Colonic mucosa (tissue), 4 donors: ENCODE results near the gene DERA. TPM values are rescaled to one million over a fixed set of nuclear protein-coding genes. Genes with fewer than 3 reads are reported as not detected.
A peak's percentile ranks its signal among the peaks of the same experiment; 100 is the strongest.
"Not testable (repeated sequence)": the region's sequence is repeated elsewhere in the genome, so short reads cannot be mapped to it uniquely, and the experiment has no call there.

Experiments
- DNase-seq: peaks from one replicate; pipeline ENCODE4 v3.0.0-alpha.2; 2020
- H3K27ac ChIP-seq: fragments of 200-600 bp; one replicate; pipeline ENCODE4 v1.8.0; 2021
- H3K27me3 ChIP-seq: fragments of 200-600 bp; one replicate; pipeline ENCODE4 v1.8.0; 2021
- H3K36me3 ChIP-seq: fragments of 200-600 bp; one replicate; pipeline ENCODE4 v1.8.0; 2021
- H3K4me1 ChIP-seq: fragments of 200-600 bp; one replicate; pipeline ENCODE4 v1.8.0; 2021; ENCODE audit warnings: mild to moderate bottlenecking
- H3K4me3 ChIP-seq: fragments of 200-600 bp; one replicate; pipeline ENCODE4 v1.8.0; 2021
- H3K9ac ChIP-seq, 2 donors: one replicate each; pipeline ENCODE4 v1.7.0; 2013; ENCODE audit warnings: control low read depth in 2 of 2, low read depth in 2 of 2, low read length in 2 of 2
- H3K9me3 ChIP-seq: fragments of 200-600 bp; one replicate; pipeline ENCODE4 v1.8.0; 2021
- CTCF ChIP-seq: fragments of 200-600 bp; IDR thresholded peaks from one replicate; pipeline ENCODE4 v1.8.0; 2022; ENCODE audit warnings: antibody characterized with exemption, mild to moderate bottlenecking
- intact Hi-C: fragments of 100-400 bp; cut with DNase I; formaldehyde crosslinking; loops from one replicate; pipeline ENCODE4 v1.14.1; 2022
- total RNA-seq, 2 donors: library from RNA; stranded (reverse); fragmentation: NEBNext Ultra II Directional in 1 of 2; extraction: Animal tissue kit (Norgen Biotek cat#: 25700) in 1 of 2; gene quantifications; one replicate each; pipeline ENCODE4 v1.2.1, GENCODE V29; 2021
- donor health status: healthy.
- donor health status: DM: no; HTN: no; CAD: no.
- donor health status: DM: no; HTN: no; CAD: no.

The DERA gene
- total RNA-seq, 2 donors from 2014 or later: 44.0 to 61.2 TPM

- intact Hi-C loops: no loop called here
- no peaks in the 10 kb centered on the region for H3K27me3 ChIP-seq
- DNase-seq: no peak
- H3K4me3 ChIP-seq: no peak overlapping the region
- H3K36me3 ChIP-seq: no peaks in the 10 kb centered on the region
- H3K27ac ChIP-seq: no peak overlapping the region
- no peak overlapping the region for H3K9ac ChIP-seq
- H3K4me1 ChIP-seq: no peaks in the 10 kb centered on the region
- no peaks in the 10 kb centered on the region for H3K9me3 ChIP-seq
- no peak for TF ChIP-seq CTCF
Observed at GRCh38 chr12:15868186-15868585, 42.9 kb upstream of the DERA start.

GRCh38 chr12:15873556-15873955 lies 37.6 kb upstream of the DERA start:
- intact Hi-C loops: no loop called here
- no peak overlapping the region for H3K27ac ChIP-seq
- no peaks in the 10 kb centered on the region for H3K9me3 ChIP-seq
- H3K27me3 ChIP-seq: no peaks in the 10 kb centered on the region
- no peaks in the 10 kb centered on the region for H3K36me3 ChIP-seq
- no peak overlapping the region for H3K4me3 ChIP-seq
- H3K9ac ChIP-seq: no peak overlapping the region
- no peak for DNase-seq
- H3K4me1 ChIP-seq: no peaks in the 10 kb centered on the region
- no peak for TF ChIP-seq CTCF

- H3K27me3 ChIP-seq, H3K9me3 ChIP-seq, intact Hi-C loops, H3K4me1 ChIP-seq, H3K36me3 ChIP-seq, H3K4me3 ChIP-seq, H3K9ac ChIP-seq, H3K27ac ChIP-seq, DNase-seq: not testable (repeated sequence)
Observed at GRCh38 chr12:15874556-15875145, 36.5 kb upstream of the DERA start.

- Histone ChIP-seq H3K27ac (no peak overlapping the region), H3K9ac (no peak overlapping the region), H3K4me3 (no peak overlapping the region), H3K36me3 (no peaks in the 10 kb centered on the region), H3K27me3 (no peaks in the 10 kb centered on the region), H3K4me1 (no peaks in the 10 kb centered on the region), H3K9me3 (no peaks in the 10 kb centered on the region)
- DNase-seq: peak; percentile 54
- intact Hi-C loops: no loop called here
- no peak for TF ChIP-seq CTCF
Observed at GRCh38 chr12:15875863-15876262, 35.3 kb upstream of the DERA start.

GRCh38 chr12:15879413-15879812 lies 31.7 kb upstream of the DERA start:
- H3K27ac ChIP-seq: no peak overlapping the region

More at GRCh38 chr12:15879413-15879812, 31.7 kb upstream of the DERA start:
- H3K4me3 ChIP-seq: no peak overlapping the region
- intact Hi-C loops: no loop called here
- H3K36me3 ChIP-seq: no peaks in the 10 kb centered on the region
- no peak for TF ChIP-seq CTCF
- H3K27me3 ChIP-seq: no peaks in the 10 kb centered on the region
- no peak for DNase-seq
- no peak overlapping the region for H3K9ac ChIP-seq
- H3K4me1 ChIP-seq: peaks cover 7% of the 10 kb centered on the region
- H3K9me3 ChIP-seq: no peaks in the 10 kb centered on the region
